Heart right ventricle (tissue), 16 donors: ENCODE results near the gene CITED4. TPM values are rescaled to one million over a fixed set of nuclear protein-coding genes. Genes with fewer than 3 reads are reported as not detected.

Experiments used
- ATAC-seq, 8 donors: fragments of 200-7000 bp; cut with Tn5 transposase; one replicate each; pipeline ENCODE4 v1.9.1; 2020; ENCODE audit warnings: mild to moderate bottlenecking in 8 of 8, moderate library complexity in 8 of 8, moderate number of reproducible peaks in 1 of 8
- DNase-seq, 2 donors: peaks; one replicate each; pipeline ENCODE4 v3.0.0-alpha.2; 2020
- H3K27ac ChIP-seq, 10 donors: fragments of 200-600 bp; sonication (generic) in 2 of 10; one replicate each; pipeline versions ENCODE4 v1.5.0 to v1.8.0; 2020 to 2022; ENCODE audit warnings: mild to moderate bottlenecking in 3 of 10
- H3K27me3 ChIP-seq, 7 donors: fragments of 200-600 bp; one replicate each; pipeline ENCODE4 v1.8.0; 2021 to 2022; ENCODE audit warnings: mild to moderate bottlenecking in 2 of 7
- H3K36me3 ChIP-seq, 9 donors: fragments of 200-600 bp; sonication (generic) in 1 of 9; one replicate each; pipeline versions ENCODE4 v1.5.0 to v1.8.0; 2020 to 2022; ENCODE audit warnings: mild to moderate bottlenecking in 2 of 9
- H3K4me1 ChIP-seq, 9 donors: fragments of 200-600 bp; sonication (generic) in 1 of 9; one replicate each; pipeline versions ENCODE4 v1.5.0 to v1.8.0; 2020 to 2022; ENCODE audit warnings: mild to moderate bottlenecking in 4 of 9
- H3K4me3 ChIP-seq, 10 donors: fragments of 200-600 bp; sonication (generic) in 2 of 10; one replicate each; pipeline versions ENCODE4 v1.5.0 to v1.8.0; 2020 to 2022; ENCODE audit warnings: mild to moderate bottlenecking in 7 of 10, moderate library complexity in 2 of 10
- H3K9me3 ChIP-seq, 11 donors: fragments of 200-600 bp in 10 of 11; sonication (generic) in 2 of 11; one replicate each; pipeline versions ENCODE4 v1.5.0 to v1.8.0; 2013 to 2022; ENCODE audit warnings: mild to moderate bottlenecking in 2 of 11, control low read depth in 1 of 11, moderate library complexity in 1 of 11
- CTCF ChIP-seq, 9 donors: fragments of 200-600 bp; sonication (generic) in 2 of 9; IDR thresholded peaks; one replicate each; pipeline versions ENCODE4 v1.5.0 to v1.8.0; 2021 to 2022; ENCODE audit warnings: antibody characterized with exemption in 9 of 9, mild to moderate bottlenecking in 5 of 9, moderate library complexity in 1 of 9
- WGBS, 2 donors: extraction: QIAGEN DNeasy Blood & Tissue Kit; methylation state at CpG; one replicate each; pipeline ENCODE4 v1.1.7; 2013; ENCODE audit warnings: inconsistent platforms in 1 of 2; 5-methylcytosine and 5-hydroxymethylcytosine counted together
- intact Hi-C, 10 donors: fragments of 100-400 bp; cut with DNase I; formaldehyde crosslinking; loops; one replicate each; pipeline versions ENCODE4 v1.11.1 to v1.14.2; 2022
- polyA plus RNA-seq, 2 donors: library from polyadenylated mRNA; stranded (reverse); fragments of 200-250 nt; gene quantifications; one replicate each; pipeline ENCODE4 v1.2.3, GENCODE V29; 2013
- total RNA-seq, 10 donors: library from RNA; stranded (reverse); fragmentation: NEBNext Ultra II Directional in 3 of 10; extraction: Animal tissue kit (Norgen Biotek cat#: 25700) in 3 of 10; gene quantifications; one replicate each; pipeline versions ENCODE4 v1.2.1 to v1.2.4, GENCODE V29; 2021 to 2023
- donor health status: Arrhythmogenic right ventricular cardiomyopathy.
- donor health status: ischemic (EF 13 %, LVEDD 7.1; RV severe dilation, severe dysfunction).
- donor health status: healthy with polysubstance abuse.
- donor health status: DM: no; HTN: yes; CAD: no.
- donor health status: DM: no; HTN: no; CAD: no.
- donor health status: ischemic (EF 25% LVEDD 6.9; RV normal size, moderate dysfunction).
- donor health status: ischemic (EF 25% LVEDD 5.7; RV mildly dilated, moderate dysfunction).
- donor health status: healthy.
- donor health status: DM: yes; HTN: yes; CAD: no.
- donor health status: Ischemic cardiomyopathy.
- donor health status: ischemic (EF 35%, LVEDD 5.7; RV mildly dilated, moderate dysfunction).
- donor health status: nonischemic (EF 11% LVEDD 7.7; RV severe dilation, severe dysfunction).
- donor health status: DM: yes; HTN: yes; CAD: no.
- donor health status: PGD.
- donor health status: ischemic (EF 29% LVEDD 5.4; RV normal size, mild dysfunction).
- donor health status: nonischemic (EF 23%, LVEDD 6.1; RV moderate dilation, normal function).

CITED4 gene
- total and polyA plus RNA-seq, 12 donors: 6.1 to 88.8 (median 25.8) TPM

- H3K27ac ChIP-seq: no peak overlapping the region
- TF ChIP-seq CTCF (IDR thresholded peaks at IDR 0.05): no peak
- no peaks in the 10 kb centered on the region for H3K27me3 ChIP-seq
- no peak overlapping the region for H3K4me3 ChIP-seq
- DNase-seq: no peak
- peaks cover 0 to 8% (median 0%) of the 10 kb centered on the region in 11 donors for H3K9me3 ChIP-seq
- H3K4me1 ChIP-seq: peaks cover 0 to 7% (median 0%) of the 10 kb centered on the region in 9 donors
- no peaks in the 10 kb centered on the region for H3K36me3 ChIP-seq
- ATAC-seq: no peak
- WGBS, 2 donors: 84 to 86% methylated on average over 9 of the region's 9 CpGs
- intact Hi-C loops: loop anchor here in 6 of 10 donors (5.0 to 10.0 kb wide), 5 partner anchors 68 to 233 kb away; no protein-coding TSS in a partner anchor
Measured at GRCh38 chr1:40844887-40845878, 17.0 kb downstream of the CITED4 start.

DNA sequence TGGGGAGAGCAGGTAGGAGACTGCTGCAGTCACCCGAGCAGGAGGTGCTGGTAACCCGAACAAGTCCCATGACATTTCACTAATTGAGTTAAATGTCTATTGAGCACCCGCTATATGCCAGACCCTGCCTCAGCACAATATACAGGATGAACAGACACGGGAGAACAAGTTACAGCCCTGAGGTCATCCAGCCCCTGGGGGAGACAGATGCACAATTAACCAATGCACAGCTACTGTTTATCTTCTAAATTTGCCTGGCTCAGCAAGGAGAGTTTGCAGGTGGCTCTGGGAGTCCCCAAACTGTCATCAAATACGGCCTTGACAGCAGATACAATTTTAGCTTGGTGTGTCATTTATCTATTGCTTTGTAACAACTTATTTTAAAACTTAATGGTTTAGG is 18.1 kb downstream of the CITED4 start:
- H3K4me3 ChIP-seq: no peak overlapping the region
- no peaks in the 10 kb centered on the region for H3K4me1 ChIP-seq
- H3K27me3 ChIP-seq: no peaks in the 10 kb centered on the region
- ATAC-seq: no peak
- 76 to 78% methylated on average over 5 of the region's 5 CpGs for WGBS, 2 donors
- no peak for DNase-seq
- no peaks in the 10 kb centered on the region for H3K36me3 ChIP-seq
- intact Hi-C loops: loop anchor here in 1 of 10 donors (10.0 kb wide), 1 partner anchor 219 kb away; no protein-coding TSS in a partner anchor
- H3K9me3 ChIP-seq: peaks cover 0 to 8% (median 0%) of the 10 kb centered on the region in 11 donors
- H3K27ac ChIP-seq: no peak overlapping the region
- TF ChIP-seq CTCF (IDR thresholded peaks at IDR 0.05): no peak

DNA sequence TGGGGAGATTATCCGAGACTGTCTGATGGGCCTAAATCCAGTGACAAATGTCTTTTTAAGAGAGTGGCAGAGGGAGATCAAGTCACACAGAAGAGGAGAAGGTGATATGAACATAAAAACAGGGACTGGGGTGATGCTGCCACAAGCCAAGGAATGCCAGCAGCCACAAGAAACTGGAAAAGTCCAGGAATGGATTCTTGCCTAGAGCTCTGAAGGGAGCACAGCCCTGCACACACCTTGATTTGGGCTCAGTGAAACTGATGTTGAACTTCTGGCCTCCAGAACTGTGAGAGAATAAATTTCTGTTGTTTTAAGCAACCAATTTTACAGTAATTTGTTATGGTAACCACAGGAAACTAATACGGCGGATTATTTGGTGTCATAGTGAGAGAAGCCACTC is 19.5 kb downstream of the CITED4 start:
- Histone ChIP-seq H3K4me3 (no peak overlapping the region), H3K9me3 (peaks cover 0 to 8% (median 0%) of the 10 kb centered on the region in 11 donors), H3K27me3 (peaks cover 0 to 5% (median 0%) of the 10 kb centered on the region in 7 donors), H3K27ac (no peak overlapping the region), H3K36me3 (no peaks in the 10 kb centered on the region), H3K4me1 (no peaks in the 10 kb centered on the region)
- DNase-seq (no peak), ATAC-seq (no peak)
- intact Hi-C loops: loop anchor here in 1 of 10 donors (10.0 kb wide), 1 partner anchor 218 kb away; no protein-coding TSS in a partner anchor
- WGBS, 2 donors: 95 to 96% methylated on average over 3 of the region's 3 CpGs
- TF ChIP-seq CTCF (IDR thresholded peaks at IDR 0.05): no peak

GRCh38 chr1:40842207-40842606 is 20.0 kb downstream of the CITED4 start:
- TF ChIP-seq CTCF (IDR thresholded peaks at IDR 0.05): no peak
- WGBS, 2 donors: 70 to 90% methylated on average over 4 of the region's 4 CpGs
- intact Hi-C loops: loop anchor here in 1 of 10 donors (10.0 kb wide), 1 partner anchor 217 kb away; no protein-coding TSS in a partner anchor

More at GRCh38 chr1:40842207-40842606, 20.0 kb downstream of the CITED4 start:
- Histone ChIP-seq H3K27me3 (peaks cover 0 to 10% (median 3%) of the 10 kb centered on the region in 7 donors), H3K9me3 (peaks cover 0 to 8% (median 0%) of the 10 kb centered on the region in 11 donors), H3K4me3 (no peak overlapping the region), H3K36me3 (no peaks in the 10 kb centered on the region), H3K4me1 (no peaks in the 10 kb centered on the region), H3K27ac (no peak overlapping the region)
- DNase-seq (no peak), ATAC-seq (no peak)
